Measurements from ENCODE around the gene TSEN54.

The TSEN54 gene

GRCh38 chr17:75481194-75482068 lies 34.9 kb upstream of the TSEN54 start:
- no peak overlapping the region for H3K27ac ChIP-seq (ENCODE audit: low read length)
- DNase-seq: no peak
- no peak; the same call in 2 of the 3 replicates for ATAC-seq (ENCODE audit: insufficient read depth, low read depth)

GRCh38 chr17:75482098-75482942 lies 34.0 kb upstream of the TSEN54 start:
- peaks cover 15% of the 10 kb centered on the region for H3K4me1 ChIP-seq (ENCODE audit: insufficient read depth, low read length)
- no peaks in the 10 kb centered on the region for H3K27me3 ChIP-seq (ENCODE audit: insufficient read depth, low read length, poor library complexity)
- DNase-seq (no peak), ATAC-seq (ENCODE audit: insufficient read depth, low read depth) (no peak)
- no peak overlapping the region for H3K27ac ChIP-seq (ENCODE audit: low read length)
- H3K9ac ChIP-seq (ENCODE audit: low read depth, low read length): no peak overlapping the region
- H3K79me2 ChIP-seq (ENCODE audit: insufficient read depth, low read length): peaks cover 44% of the 10 kb centered on the region
- peaks cover 18% of the 10 kb centered on the region for H3K36me3 ChIP-seq (ENCODE audit: insufficient read depth, low read length)
- H3K4me2 ChIP-seq (ENCODE audit: insufficient read depth, low read length): no peak overlapping the region
- no peak overlapping the region for H2AFZ ChIP-seq (ENCODE audit: low read depth, low read length)
- no peak overlapping the region for H3K4me3 ChIP-seq (ENCODE audit: low read depth in 1 of 2, low read length in 2 of 2)
- TF ChIP-seq CTCF (IDR thresholded peaks at IDR 0.05; ENCODE audit: borderline replicate concordance, extremely low read depth, low read length, poor library complexity, severe bottlenecking) (no peak), EZH2 (IDR thresholded peaks at IDR 0.05; ENCODE audit: borderline replicate concordance, low read depth, low read length, severe bottlenecking) (no peak)
- H3K9me3 ChIP-seq (ENCODE audit: insufficient read depth, low read length, severe bottlenecking): no peaks in the 10 kb centered on the region
- H4K20me1 ChIP-seq (ENCODE audit: insufficient read depth, low read length): peaks cover 18% of the 10 kb centered on the region; the same call in 1 of the 2 replicates

More at GRCh38 chr17:75481194-75482068, 34.9 kb upstream of the TSEN54 start:
- no peaks in the 10 kb centered on the region for H3K27me3 ChIP-seq (ENCODE audit: insufficient read depth, low read length, poor library complexity)
- TF ChIP-seq CTCF (IDR thresholded peaks at IDR 0.05; ENCODE audit: borderline replicate concordance, extremely low read depth, low read length, poor library complexity, severe bottlenecking): no peak
- TF ChIP-seq EZH2 (IDR thresholded peaks at IDR 0.05; ENCODE audit: borderline replicate concordance, low read depth, low read length, severe bottlenecking): no peak
- no peak overlapping the region for H3K4me2 ChIP-seq (ENCODE audit: insufficient read depth, low read length)
- H3K79me2 ChIP-seq (ENCODE audit: insufficient read depth, low read length): peaks cover 53% of the 10 kb centered on the region
- peaks cover 21% of the 10 kb centered on the region for H3K36me3 ChIP-seq (ENCODE audit: insufficient read depth, low read length)
- H3K4me3 ChIP-seq (ENCODE audit: low read depth in 1 of 2, low read length in 2 of 2): no peak overlapping the region
- H3K9me3 ChIP-seq (ENCODE audit: insufficient read depth, low read length, severe bottlenecking): no peaks in the 10 kb centered on the region
- no peak overlapping the region for H2AFZ ChIP-seq (ENCODE audit: low read depth, low read length)
- H3K9ac ChIP-seq (ENCODE audit: low read depth, low read length): no peak overlapping the region
- peaks cover 18% of the 10 kb centered on the region; the same call in 1 of the 2 replicates for H4K20me1 ChIP-seq (ENCODE audit: insufficient read depth, low read length)
- peaks cover 6% of the 10 kb centered on the region for H3K4me1 ChIP-seq (ENCODE audit: insufficient read depth, low read length)

- Histone ChIP-seq H4K20me1 (ENCODE audit: insufficient read depth, low read length) (peaks cover 17% of the 10 kb centered on the region; the same call in 1 of the 2 replicates), H3K27me3 (ENCODE audit: insufficient read depth, low read length, poor library complexity) (no peaks in the 10 kb centered on the region), H3K9me3 (ENCODE audit: insufficient read depth, low read length, severe bottlenecking) (no peaks in the 10 kb centered on the region), H3K4me1 (ENCODE audit: insufficient read depth, low read length) (peaks cover 25% of the 10 kb centered on the region), H3K79me2 (ENCODE audit: insufficient read depth, low read length) (peaks cover 32% of the 10 kb centered on the region), H3K4me2 (ENCODE audit: insufficient read depth, low read length) (no peak overlapping the region), H2AFZ (ENCODE audit: low read depth, low read length) (no peak overlapping the region), H3K9ac (ENCODE audit: low read depth, low read length) (no peak overlapping the region), H3K4me3 (ENCODE audit: low read depth in 1 of 2, low read length in 2 of 2) (no peak overlapping the region), H3K27ac (ENCODE audit: low read length) (no peak overlapping the region), H3K36me3 (ENCODE audit: insufficient read depth, low read length) (peaks cover 31% of the 10 kb centered on the region)
- TF ChIP-seq CTCF (IDR thresholded peaks at IDR 0.05; ENCODE audit: borderline replicate concordance, extremely low read depth, low read length, poor library complexity, severe bottlenecking) (no peak), EZH2 (IDR thresholded peaks at IDR 0.05; ENCODE audit: borderline replicate concordance, low read depth, low read length, severe bottlenecking) (no peak)
- ATAC-seq (ENCODE audit: insufficient read depth, low read depth): no peak
- no peak for DNase-seq
Observed at GRCh38 chr17:75485688-75486087, 30.6 kb upstream of the TSEN54 start.
